CD4-positive, alpha-beta T cell treated with Interferon alpha-2 for 1 hour (primary cell): ENCODE results near the gene SLC25A52.
A peak's percentile ranks its signal among the peaks of the same experiment; 100 is the strongest.
"Not testable (repeated sequence)": the region's sequence is repeated elsewhere in the genome, so short reads cannot be mapped to it uniquely, and the experiment has no call there.

Experiments
- DNase-seq, 2 donors: peaks; one replicate each; pipeline ENCODE4 v3.0.0-alpha.2; 2020 to 2022

Gene SLC25A52

GRCh38 chr18:31760695-31761094 is at the start of gene SLC25A52:
SLC25A52 (minus strand) TSS chr18:31760880; CDS start chr18:31760661, 219 bp downstream.
- no peak for DNase-seq

- not testable (repeated sequence) for DNase-seq
Measured at GRCh38 chr18:31809049-31809448, 48.4 kb upstream of the SLC25A52 start.

- no peak for DNase-seq
Measured at GRCh38 chr18:31801078-31801477, 40.4 kb upstream of the SLC25A52 start.

DNA sequence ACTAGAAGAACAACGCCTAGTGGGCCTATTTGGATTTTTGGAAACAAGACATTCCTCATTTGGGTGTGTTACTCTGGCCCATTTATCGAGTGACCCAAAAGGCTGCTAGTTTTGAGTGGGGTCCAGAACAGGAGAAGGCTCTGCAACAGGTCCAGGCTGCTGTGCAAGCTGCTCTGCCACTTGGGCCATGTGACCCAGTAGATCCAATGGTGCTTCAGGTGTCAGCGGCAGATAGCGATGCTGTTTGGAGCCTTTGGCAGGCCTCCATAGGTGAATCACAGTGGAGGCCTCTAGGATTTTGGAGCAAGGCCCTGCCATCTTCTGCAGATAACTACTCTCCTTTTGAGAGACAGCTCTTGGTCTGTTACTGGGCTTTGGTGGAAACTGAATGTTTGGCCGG is 38.6 kb upstream of the SLC25A52 start:
- DNase-seq = not testable (repeated sequence)

DNA sequence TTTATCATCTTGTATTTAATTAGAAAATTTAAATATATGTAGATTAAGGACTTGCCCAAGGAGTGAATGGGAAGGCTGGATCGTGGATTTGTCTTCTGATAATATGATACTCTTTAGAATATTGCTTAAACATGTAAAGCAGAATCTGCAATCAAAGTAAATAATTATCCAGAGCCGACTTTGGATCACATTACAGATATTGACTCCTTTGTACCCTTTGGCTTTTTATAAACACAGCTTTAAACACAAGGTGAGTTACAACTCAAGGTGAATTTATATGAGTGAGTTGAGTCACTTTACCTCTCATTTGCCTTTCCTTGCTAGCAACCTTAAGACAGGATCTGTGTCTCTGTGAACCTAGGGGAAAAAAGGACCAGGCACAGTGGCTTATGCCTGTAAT is 37.7 kb upstream of the SLC25A52 start:
- DNase-seq = no peak

DNA sequence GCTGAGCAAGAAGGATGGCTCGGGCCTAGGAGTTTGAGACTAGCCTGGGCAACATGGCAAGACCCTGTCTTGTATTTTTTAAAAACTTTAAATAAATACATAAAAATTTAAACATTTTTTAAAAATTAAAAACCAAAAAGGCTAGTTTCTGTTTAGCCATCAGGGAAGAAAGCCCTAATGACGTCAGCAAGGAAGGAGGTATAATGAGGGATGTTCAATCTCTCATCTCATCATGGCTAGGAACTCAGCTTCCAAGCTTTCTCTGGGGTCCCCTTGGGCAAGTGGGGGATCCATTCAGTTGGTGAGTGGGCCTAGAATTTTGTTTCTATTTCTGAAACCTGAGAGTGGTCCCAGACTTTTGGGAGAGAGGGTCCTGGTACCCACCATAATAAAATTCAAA is 35.1 kb upstream of the SLC25A52 start:
- DNase-seq = no peak

- no peak for DNase-seq
Measured at GRCh38 chr18:31793531-31793930, 32.9 kb upstream of the SLC25A52 start.

- no peak for DNase-seq
Measured at GRCh38 chr18:31792580-31792911, 31.9 kb upstream of the SLC25A52 start.

DNA sequence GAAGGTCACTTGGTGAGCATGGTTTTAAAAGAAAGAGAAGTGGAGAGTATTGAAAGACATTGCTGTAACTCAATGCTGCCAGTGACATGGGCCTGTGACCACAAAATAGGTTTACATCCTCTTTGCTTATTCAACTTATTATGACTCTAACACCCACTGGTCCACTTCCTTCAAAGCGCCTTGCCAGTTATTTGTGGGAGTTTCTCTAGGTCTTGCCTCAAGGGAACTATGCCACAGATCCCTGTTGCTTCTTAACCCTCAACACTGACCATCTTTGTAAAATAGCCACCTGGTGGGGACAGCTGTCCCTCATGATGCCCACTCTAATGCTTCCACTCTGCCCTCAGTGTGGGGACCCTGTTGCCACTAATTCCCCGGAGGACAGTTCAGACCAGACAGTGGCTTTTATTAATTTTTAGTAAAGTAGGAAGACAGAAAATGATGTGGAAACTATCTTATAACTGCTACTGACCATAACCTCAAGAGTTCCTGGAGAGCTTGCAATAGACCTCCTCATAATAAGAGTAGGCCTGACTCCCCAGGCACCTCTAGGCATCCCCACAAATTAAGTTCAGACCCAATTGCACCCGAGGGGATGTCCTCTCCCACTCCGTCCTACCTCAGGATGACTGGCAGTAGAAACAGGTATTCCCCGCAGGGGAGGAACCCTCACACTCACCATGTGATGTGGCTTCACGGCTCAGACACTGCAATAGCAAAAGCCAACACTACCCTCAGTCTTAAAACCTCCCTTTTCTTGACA is 31.3 kb upstream of the SLC25A52 start:
- peak; percentile 3 to 12 for DNase-seq

GRCh38 chr18:31789409-31789808 is 28.7 kb upstream of the SLC25A52 start:
- DNase-seq = no peak

- no peak for DNase-seq
Measured at GRCh38 chr18:31783059-31783458, 22.4 kb upstream of the SLC25A52 start.

- no peak for DNase-seq
Measured at GRCh38 chr18:31778391-31778950, 17.8 kb upstream of the SLC25A52 start.

DNA sequence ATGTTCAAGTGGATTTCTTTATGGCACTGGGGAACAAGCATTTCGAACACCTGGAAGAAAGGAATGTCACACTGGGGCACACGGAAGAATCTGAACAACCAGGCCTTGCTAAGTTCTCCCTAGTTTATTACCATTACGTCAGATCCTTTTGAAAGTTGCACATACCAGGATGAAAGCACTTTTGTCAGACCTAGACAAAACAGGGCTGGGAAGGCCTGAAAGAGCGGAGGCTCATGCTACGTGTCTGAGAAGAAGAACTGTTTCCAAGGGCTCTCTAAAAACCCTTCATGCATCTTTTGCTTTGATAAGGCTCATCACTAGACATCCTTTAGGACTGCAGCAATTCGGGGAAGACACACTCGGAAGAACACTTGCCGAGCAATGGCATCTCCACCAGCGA is 15.4 kb upstream of the SLC25A52 start:
- DNase-seq = no peak

- no peak for DNase-seq
Measured at GRCh38 chr18:31774962-31775361, 14.3 kb upstream of the SLC25A52 start.

- no peak for DNase-seq
Measured at GRCh38 chr18:31774477-31774785, 13.8 kb upstream of the SLC25A52 start.

DNA sequence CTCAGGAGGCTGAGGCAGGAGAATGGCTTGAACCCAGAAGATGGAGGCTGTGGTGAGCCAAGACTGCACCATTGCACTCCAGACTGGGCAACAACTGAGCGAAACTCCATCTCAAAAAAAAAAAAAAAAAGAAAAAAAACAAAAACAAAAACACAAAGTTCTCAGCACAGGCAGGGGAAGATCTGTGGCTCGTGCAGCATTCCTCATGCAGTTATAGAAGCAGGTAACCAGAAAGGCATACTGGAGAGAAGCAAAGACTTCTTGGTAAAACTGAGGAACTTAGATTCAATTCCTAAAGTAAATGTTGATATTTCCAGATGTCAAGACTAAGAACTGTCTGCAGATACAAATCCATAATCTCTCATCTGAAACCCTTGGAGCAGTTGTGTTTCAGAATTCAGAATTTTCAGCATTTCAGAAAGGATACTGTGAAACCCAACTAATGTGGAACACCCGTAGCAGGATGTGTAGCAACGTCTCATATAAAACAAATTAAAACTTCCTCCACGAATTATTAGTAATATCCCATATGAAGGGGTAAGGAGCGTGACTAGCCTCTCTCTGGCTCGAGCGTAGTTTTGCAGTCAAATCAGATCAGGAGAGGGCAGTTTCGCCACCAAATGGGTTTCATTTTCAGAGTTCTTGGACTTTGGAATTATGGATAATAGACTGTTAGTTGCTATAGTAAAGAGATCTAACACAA is 13.2 kb upstream of the SLC25A52 start:
- DNase-seq = no peak

GRCh38 chr18:31772699-31773098 is 12.0 kb upstream of the SLC25A52 start:
- no peak for DNase-seq

DNA sequence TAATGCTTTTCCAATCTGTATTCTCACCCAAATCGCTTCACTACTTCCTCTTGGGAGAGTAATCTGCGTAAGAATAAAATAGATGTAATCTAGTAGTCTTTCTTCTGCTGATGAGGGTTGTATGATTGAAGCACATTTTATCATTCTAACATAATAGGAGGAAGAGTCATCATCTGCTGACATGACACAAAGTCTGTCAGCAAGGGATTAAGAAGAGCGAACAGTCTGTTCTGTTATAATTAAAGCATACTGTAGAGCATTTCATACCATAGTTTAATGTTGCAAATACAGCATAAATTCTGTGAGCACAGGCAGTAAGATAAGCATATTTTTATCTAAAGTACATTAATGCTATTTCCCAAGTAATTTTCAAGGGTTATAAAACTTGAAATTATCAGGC is 10.4 kb downstream of the SLC25A52 start:
- DNase-seq = no peak

DNA sequence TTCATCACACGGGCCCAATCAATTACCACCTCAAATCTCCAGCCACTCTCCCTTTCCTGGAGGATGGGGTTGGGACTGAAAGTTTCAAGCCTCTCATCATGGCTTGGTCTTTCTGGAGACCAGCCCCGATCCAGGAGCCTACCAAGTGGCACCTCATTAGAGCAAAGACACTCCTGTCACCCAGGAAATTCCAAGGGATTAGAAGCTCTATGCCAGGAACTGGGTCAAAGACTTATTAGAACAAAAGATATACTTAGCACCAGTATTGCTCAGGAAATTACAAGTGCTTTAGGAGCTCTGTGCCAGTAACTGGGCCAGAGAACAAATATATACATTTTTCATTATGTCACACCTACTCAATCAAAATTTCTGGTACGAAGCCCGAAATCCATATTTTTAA is 14.3 kb downstream of the SLC25A52 start:
- DNase-seq = no peak

- DNase-seq = no peak
Measured at GRCh38 chr18:31744321-31745067, 16.2 kb downstream of the SLC25A52 start.

DNA sequence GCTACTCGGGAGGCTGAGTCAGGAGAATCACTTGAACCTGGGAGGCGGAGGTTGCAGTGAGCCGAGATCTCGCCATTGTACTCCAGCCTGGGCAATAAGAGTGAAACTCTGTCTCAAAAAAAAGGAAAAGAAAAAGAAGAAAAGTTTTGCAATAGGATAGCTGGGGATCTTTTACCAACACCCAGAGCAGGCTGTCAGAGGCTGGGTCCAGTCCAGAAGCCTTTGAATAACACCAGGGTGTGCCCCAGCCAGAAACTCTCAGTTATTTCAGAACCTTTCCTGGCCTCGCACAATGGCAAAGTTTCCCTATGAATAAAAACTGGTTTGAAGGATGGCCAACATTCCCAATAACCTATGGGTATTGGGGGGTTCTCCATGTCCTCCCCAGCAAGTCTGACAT is 17.1 kb downstream of the SLC25A52 start:
- DNase-seq = not testable (repeated sequence)

DNA sequence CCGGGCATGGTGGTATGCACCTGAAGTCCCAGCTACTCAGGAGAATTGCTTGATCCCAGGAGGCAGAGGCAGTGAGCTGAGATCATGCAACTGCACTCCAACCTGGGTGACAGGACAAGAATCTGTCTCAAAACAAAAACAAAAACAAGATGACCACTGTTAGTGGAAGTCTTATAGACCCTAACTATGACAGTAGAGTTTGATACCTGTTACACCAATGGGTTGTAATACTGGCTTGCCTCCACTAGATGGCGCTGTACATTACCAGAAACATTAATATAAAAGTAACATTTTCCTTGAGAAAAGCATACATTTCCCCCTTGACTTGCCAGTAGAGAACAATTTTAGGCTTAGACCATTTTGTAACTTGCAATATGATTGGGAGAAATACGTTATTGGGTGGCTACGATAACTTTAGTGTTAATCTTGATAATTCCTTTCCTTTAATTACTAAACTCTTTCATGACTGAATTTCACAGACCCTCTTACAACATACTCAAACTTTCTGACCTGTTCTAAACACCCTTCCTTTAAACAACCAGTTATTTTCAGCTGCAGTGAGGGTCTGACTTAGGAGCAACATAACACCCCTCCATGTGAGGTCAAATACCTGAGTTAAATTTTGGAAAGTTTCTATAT is 19.5 kb downstream of the SLC25A52 start:
- peak; percentile 40 to 64 for DNase-seq

DNA sequence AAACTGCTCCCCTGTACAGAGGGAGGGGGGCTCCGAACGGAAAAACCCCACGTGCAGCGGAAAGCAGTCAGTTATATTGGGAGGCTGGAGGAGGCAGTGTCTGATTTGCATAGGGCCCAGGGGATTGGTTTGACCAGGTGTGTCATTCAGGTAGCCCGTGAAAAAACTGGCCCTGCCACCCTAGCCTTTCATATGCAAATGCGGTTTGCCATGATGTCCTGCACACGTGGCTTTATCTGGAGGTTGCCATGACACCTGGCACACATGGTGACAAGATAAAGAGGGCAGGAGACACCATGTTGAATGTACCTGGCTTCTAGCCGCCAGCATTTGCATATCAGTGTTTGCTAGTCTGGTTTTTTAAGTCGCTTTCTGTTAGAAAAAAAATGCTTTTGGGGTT is 20.5 kb downstream of the SLC25A52 start:
- DNase-seq = no peak
